Small intestine (tissue), 7 donors: ENCODE results near the gene ATXN2. TPM values are rescaled to one million over a fixed set of nuclear protein-coding genes. Genes with fewer than 3 reads are reported as not detected.

Source experiments
- DNase-seq, 2 donors: peaks; one replicate each; pipeline versions ENCODE4 v3.0.0 to v3.0.0-alpha.2; 2013
- FAIRE-seq: peaks from 2 replicates; lab custom pipeline; 2012; peaks lifted over from hg19 to GRCh38; lab: Jason Lieb, UNC
- H3K27ac ChIP-seq, 3 donors: one replicate each; pipeline ENCODE4 v1.5.1; 2013; ENCODE audit warnings: low read length in 2 of 3, mild to moderate bottlenecking in 2 of 3, control low read depth in 1 of 3, inconsistent platforms in 1 of 3, low read depth in 1 of 3, moderate library complexity in 1 of 3
- H3K27me3 ChIP-seq, 3 donors: one replicate each; pipeline ENCODE4 v1.6.1; 2013; ENCODE audit warnings: low read length in 3 of 3, inconsistent platforms in 1 of 3; ENCODE audit not compliant: control insufficient read depth in 3 of 3, insufficient read depth in 3 of 3
- H3K36me3 ChIP-seq, 3 donors: one replicate each; pipeline ENCODE4 v1.6.1; 2013; ENCODE audit warnings: low read length in 3 of 3, inconsistent platforms in 1 of 3, low read depth in 1 of 3, mild to moderate bottlenecking in 1 of 3, moderate library complexity in 1 of 3; ENCODE audit not compliant: control insufficient read depth in 3 of 3, insufficient read depth in 2 of 3
- H3K4me1 ChIP-seq, 3 donors: one replicate each; pipeline ENCODE4 v1.6.1; 2013; ENCODE audit warnings: low read length in 2 of 3, inconsistent platforms in 1 of 3, low read depth in 1 of 3, mild to moderate bottlenecking in 1 of 3, moderate library complexity in 1 of 3; ENCODE audit not compliant: control insufficient read depth in 3 of 3, insufficient read depth in 2 of 3
- H3K4me3 ChIP-seq, 3 donors: one replicate each; pipeline ENCODE4 v1.5.1; 2013; ENCODE audit warnings: low read length in 3 of 3, control low read depth in 1 of 3, inconsistent platforms in 1 of 3, low read depth in 1 of 3, mild to moderate bottlenecking in 1 of 3, moderate library complexity in 1 of 3
- H3K9me3 ChIP-seq, 2 donors: one replicate each; pipeline ENCODE4 v1.6.1; 2013; ENCODE audit warnings: low read depth in 1 of 2, low read length in 1 of 2; ENCODE audit not compliant: control insufficient read depth in 2 of 2, insufficient read depth in 1 of 2
- WGBS, 3 donors: extraction: QIAGEN DNeasy Blood & Tissue Kit; methylation state at CpG; one replicate each; pipeline ENCODE4 v1.1.7; 2013; 5-methylcytosine and 5-hydroxymethylcytosine counted together
- polyA plus RNA-seq, 4 donors: library from polyadenylated mRNA; stranded (reverse) in 3 of 4; unstranded in 1 of 4; fragments of 200-250 nt in 3 of 4; fragments of 120-200 nt in 1 of 4; gene quantifications; one replicate each; pipeline versions ENCODE4 v1.2.1 to v1.2.3, GENCODE V29; 2013
- donor health status: healthy with polysubstance abuse.
- donor health status: control.
- donor health status: control.
- donor health status: Bipolar disorder and iron deficiency.
- donor health status: healthy.

Gene ATXN2
- polyA plus RNA-seq, 4 donors, result 8.6 to 41.9 (median 14.7) TPM

GRCh38 chr12:111428081-111428727 lies 170.9 kb downstream of the ATXN2 start:
- no peak for DNase-seq
- WGBS, 3 donors, result 70 to 74% (median 71%) methylated on average over 9 of the region's 9 CpGs

GRCh38 chr12:111427417-111428074 lies 171.6 kb downstream of the ATXN2 start:
- Histone ChIP-seq H3K4me1 (peaks cover 0 to 21% (median 0%) of the 10 kb centered on the region in 3 donors), H3K27me3 (no peaks in the 10 kb centered on the region), H3K4me3 (no peak overlapping the region), H3K9me3 (no peaks in the 10 kb centered on the region), H3K27ac (peak overlapping the region in 1 of 3 donors; percentile 22), H3K36me3 (peaks cover 0 to 29% (median 0%) of the 10 kb centered on the region in 3 donors)
- DNase-seq, result no peak
- no peak for FAIRE-seq
- 89 to 99% (median 91%) methylated on average over 7 of the region's 7 CpGs for WGBS, 3 donors

More at GRCh38 chr12:111428081-111428727, 170.9 kb downstream of the ATXN2 start:
- no peaks in the 10 kb centered on the region for H3K27me3 ChIP-seq
- H3K27ac ChIP-seq, result peak overlapping the region in 2 of 3 donors; percentile 33 to 69
- peaks cover 0 to 21% (median 0%) of the 10 kb centered on the region in 3 donors for H3K4me1 ChIP-seq
- peaks cover 0 to 29% (median 0%) of the 10 kb centered on the region in 3 donors for H3K36me3 ChIP-seq
- no peak overlapping the region for H3K4me3 ChIP-seq
- no peak for FAIRE-seq
- no peaks in the 10 kb centered on the region for H3K9me3 ChIP-seq

- H3K9me3 ChIP-seq, result no peaks in the 10 kb centered on the region
- peaks cover 0 to 29% (median 0%) of the 10 kb centered on the region in 3 donors for H3K36me3 ChIP-seq
- 77 to 82% (median 81%) methylated on average over 11 of the region's 11 CpGs for WGBS, 3 donors
- FAIRE-seq (no peak), DNase-seq (no peak)
- peak overlapping the region in 1 of 3 donors; percentile 52 for H3K27ac ChIP-seq
- no peaks in the 10 kb centered on the region for H3K27me3 ChIP-seq
- no peak overlapping the region for H3K4me3 ChIP-seq
- H3K4me1 ChIP-seq, result peaks cover 0 to 17% (median 0%) of the 10 kb centered on the region in 3 donors
These were observed 172.6 kb downstream of the ATXN2 start for GRCh38 chr12:111426344-111427185.

GRCh38 chr12:111425655-111426054 lies 173.5 kb downstream of the ATXN2 start:
- Histone ChIP-seq H3K4me3 (no peak overlapping the region), H3K27ac (peak overlapping the region in 1 of 3 donors; percentile 22), H3K27me3 (no peaks in the 10 kb centered on the region), H3K36me3 (peaks cover 0 to 34% (median 3%) of the 10 kb centered on the region in 3 donors), H3K4me1 (peaks cover 0 to 11% (median 0%) of the 10 kb centered on the region in 3 donors), H3K9me3 (no peaks in the 10 kb centered on the region)
- 71 to 80% (median 74%) methylated on average over 8 of the region's 8 CpGs for WGBS, 3 donors
- no peak for FAIRE-seq
- DNase-seq, result no peak

GRCh38 chr12:111424793-111425251 lies 174.3 kb downstream of the ATXN2 start:
- H3K27me3 ChIP-seq, result no peaks in the 10 kb centered on the region
- WGBS, 3 donors, result 92 to 94% (median 92%) methylated on average over 6 of the region's 6 CpGs
- H3K36me3 ChIP-seq, result peaks cover 0 to 39% (median 3%) of the 10 kb centered on the region in 3 donors
- no peak overlapping the region for H3K4me3 ChIP-seq
- H3K9me3 ChIP-seq, result no peaks in the 10 kb centered on the region
- peaks cover 0 to 7% (median 0%) of the 10 kb centered on the region in 3 donors for H3K4me1 ChIP-seq
- FAIRE-seq, result no peak
- no peak for DNase-seq
- no peak overlapping the region for H3K27ac ChIP-seq

GRCh38 chr12:111424189-111424792 lies 174.8 kb downstream of the ATXN2 start:
- Histone ChIP-seq H3K4me1 (peaks cover 0 to 7% (median 0%) of the 10 kb centered on the region in 3 donors), H3K27me3 (no peaks in the 10 kb centered on the region), H3K36me3 (peaks cover 0 to 40% (median 3%) of the 10 kb centered on the region in 3 donors), H3K9me3 (no peaks in the 10 kb centered on the region), H3K27ac (no peak overlapping the region), H3K4me3 (no peak overlapping the region)
- DNase-seq (no peak), FAIRE-seq (no peak)
- WGBS, 3 donors, result 84 to 88% (median 85%) methylated on average over 11 of the region's 11 CpGs

GRCh38 chr12:111420494-111420893 lies 178.6 kb downstream of the ATXN2 start:
- Histone ChIP-seq H3K27me3 (no peaks in the 10 kb centered on the region), H3K4me3 (no peak overlapping the region), H3K9me3 (no peaks in the 10 kb centered on the region), H3K27ac (no peak overlapping the region), H3K36me3 (peaks cover 0 to 31% (median 7%) of the 10 kb centered on the region in 3 donors), H3K4me1 (no peaks in the 10 kb centered on the region)
- FAIRE-seq (no peak), DNase-seq (no peak)
- 88 to 98% (median 91%) methylated on average over 7 of the region's 7 CpGs for WGBS, 3 donors
